ENCODE results near the gene ACR.

Gene ACR
- total RNA-seq: 0 reads per million in 3 donors

DNA sequence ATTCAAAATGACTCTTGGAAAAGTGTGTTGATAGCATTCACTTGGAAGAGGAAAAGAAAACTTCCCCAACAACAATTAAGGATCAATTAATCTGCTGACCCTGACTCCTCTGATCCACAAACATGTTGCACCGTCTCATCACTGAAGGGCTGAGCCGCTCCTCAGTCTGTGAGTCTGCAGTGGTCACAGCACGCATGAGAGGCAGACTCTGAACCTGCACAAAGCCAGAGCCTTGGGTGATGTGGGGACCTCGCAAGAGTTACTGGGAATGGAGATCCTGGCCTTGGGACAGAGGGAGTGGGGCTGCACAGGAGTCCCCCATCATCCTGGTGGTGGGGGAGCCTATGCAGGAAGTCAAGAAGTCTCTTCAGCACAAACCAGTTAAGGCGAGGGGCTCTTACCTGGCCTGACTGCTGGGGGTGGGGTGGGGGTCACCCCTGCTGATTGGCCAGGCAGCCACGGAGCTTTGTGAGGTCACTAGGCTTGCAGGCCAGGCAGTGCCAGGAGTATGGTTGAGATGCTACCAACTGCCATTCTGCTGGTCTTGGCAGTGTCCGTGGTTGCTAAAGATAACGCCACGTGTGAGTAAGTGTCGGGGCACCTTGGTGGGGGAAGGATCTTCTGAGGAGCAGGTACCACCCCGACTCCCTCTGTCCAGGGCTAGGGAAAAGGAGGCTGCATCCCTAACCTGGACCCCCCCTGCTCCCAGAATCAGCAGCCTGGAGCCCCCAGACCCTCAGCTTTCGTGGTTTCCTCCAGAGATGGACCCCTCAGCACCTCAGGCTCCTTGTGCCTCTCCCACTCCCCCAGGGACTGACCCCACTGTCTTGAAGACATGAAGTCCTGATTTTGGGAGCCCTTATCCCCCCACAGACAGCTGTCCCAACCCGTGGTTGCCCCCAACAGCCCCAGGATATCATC lies at the start of gene ACR:
TSS of gene ACR (plus strand) at position 477 of the 921 bp plus-strand sequence. CDS start at position 509, 32 bp downstream.
- Histone ChIP-seq H3K4me3 (ENCODE audit: insufficient read depth, low read depth, low read length, poor library complexity, severe bottlenecking) (no peak within 1 kb of the TSS), H3K27me3 (replicated peaks; ENCODE audit: control insufficient read depth, insufficient read depth, low read length, poor library complexity, severe bottlenecking) (no peaks in the 10 kb centered on the region), H3K9me3 (ENCODE audit: control insufficient read depth, low read length) (no peaks in the 10 kb centered on the region), H3K27ac (ENCODE audit: insufficient read depth, low read length, poor library complexity, severe bottlenecking) (no peak within 1 kb of the TSS), H3K4me1 (ENCODE audit: control insufficient read depth, insufficient read depth, low read length, poor library complexity, severe bottlenecking) (no peaks in the 10 kb centered on the region), H3K36me3 (ENCODE audit: control insufficient read depth, insufficient read depth, low read length) (no peaks in the 10 kb centered on the region)
- DNase-seq: no peak

GRCh38 chr22:50688448-50688847 lies 49.6 kb upstream of the ACR start:
- no peaks in the 10 kb centered on the region for H3K9me3 ChIP-seq (ENCODE audit: control insufficient read depth, low read length)
- H3K27ac ChIP-seq (ENCODE audit: insufficient read depth, low read length, poor library complexity, severe bottlenecking): no peak overlapping the region
- no peaks in the 10 kb centered on the region for H3K4me1 ChIP-seq (ENCODE audit: control insufficient read depth, insufficient read depth, low read length, poor library complexity, severe bottlenecking)
- H3K27me3 ChIP-seq (replicated peaks; ENCODE audit: control insufficient read depth, insufficient read depth, low read length, poor library complexity, severe bottlenecking): no peaks in the 10 kb centered on the region
- DNase-seq: no peak
- H3K4me3 ChIP-seq (ENCODE audit: insufficient read depth, low read depth, low read length, poor library complexity, severe bottlenecking): no peak overlapping the region
- H3K36me3 ChIP-seq (ENCODE audit: control insufficient read depth, insufficient read depth, low read length): no peaks in the 10 kb centered on the region

DNA sequence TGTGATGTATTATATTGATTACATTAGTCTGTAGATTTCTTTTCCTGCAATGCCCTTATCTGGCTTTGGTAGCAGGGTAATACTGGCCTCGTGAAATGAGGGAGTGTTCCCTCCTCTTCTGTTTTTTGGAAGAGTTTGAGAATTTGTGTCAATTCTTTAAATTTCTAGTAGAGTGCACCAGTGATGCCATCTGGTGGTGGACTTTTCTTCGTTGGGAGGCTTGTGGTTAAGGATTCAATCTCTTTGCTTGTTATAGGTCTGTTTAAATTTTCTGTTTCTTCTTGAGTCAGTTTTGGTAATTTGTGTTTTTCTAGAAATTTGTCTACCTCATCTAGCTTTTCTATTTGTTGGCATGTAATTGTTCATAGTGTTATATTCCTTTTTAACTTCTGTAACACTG lies 46.5 kb upstream of the ACR start:
- peak in 1 of 3 donors; percentile 8 for DNase-seq
- Histone ChIP-seq H3K27me3 (replicated peaks; ENCODE audit: control insufficient read depth, insufficient read depth, low read length, poor library complexity, severe bottlenecking) (no peaks in the 10 kb centered on the region), H3K4me1 (ENCODE audit: control insufficient read depth, insufficient read depth, low read length, poor library complexity, severe bottlenecking) (no peaks in the 10 kb centered on the region), H3K36me3 (ENCODE audit: control insufficient read depth, insufficient read depth, low read length) (no peaks in the 10 kb centered on the region), H3K4me3 (ENCODE audit: insufficient read depth, low read depth, low read length, poor library complexity, severe bottlenecking) (no peak overlapping the region), H3K27ac (ENCODE audit: insufficient read depth, low read length, poor library complexity, severe bottlenecking) (no peak overlapping the region), H3K9me3 (ENCODE audit: control insufficient read depth, low read length) (no peaks in the 10 kb centered on the region)

- no peak for DNase-seq
- Histone ChIP-seq H3K36me3 (ENCODE audit: control insufficient read depth, insufficient read depth, low read length) (no peaks in the 10 kb centered on the region), H3K27me3 (replicated peaks; ENCODE audit: control insufficient read depth, insufficient read depth, low read length, poor library complexity, severe bottlenecking) (no peaks in the 10 kb centered on the region)
Measured at GRCh38 chr22:50693462-50693861, 44.5 kb upstream of the ACR start.

GRCh38 chr22:50694099-50694605 lies 43.9 kb upstream of the ACR start:
- DNase-seq: no peak

More at GRCh38 chr22:50693462-50693861, 44.5 kb upstream of the ACR start:
- Histone ChIP-seq H3K4me1 (ENCODE audit: control insufficient read depth, insufficient read depth, low read length, poor library complexity, severe bottlenecking) (no peaks in the 10 kb centered on the region), H3K4me3 (ENCODE audit: insufficient read depth, low read depth, low read length, poor library complexity, severe bottlenecking) (no peak overlapping the region), H3K9me3 (ENCODE audit: control insufficient read depth, low read length) (no peaks in the 10 kb centered on the region), H3K27ac (ENCODE audit: insufficient read depth, low read length, poor library complexity, severe bottlenecking) (no peak overlapping the region)

DNA sequence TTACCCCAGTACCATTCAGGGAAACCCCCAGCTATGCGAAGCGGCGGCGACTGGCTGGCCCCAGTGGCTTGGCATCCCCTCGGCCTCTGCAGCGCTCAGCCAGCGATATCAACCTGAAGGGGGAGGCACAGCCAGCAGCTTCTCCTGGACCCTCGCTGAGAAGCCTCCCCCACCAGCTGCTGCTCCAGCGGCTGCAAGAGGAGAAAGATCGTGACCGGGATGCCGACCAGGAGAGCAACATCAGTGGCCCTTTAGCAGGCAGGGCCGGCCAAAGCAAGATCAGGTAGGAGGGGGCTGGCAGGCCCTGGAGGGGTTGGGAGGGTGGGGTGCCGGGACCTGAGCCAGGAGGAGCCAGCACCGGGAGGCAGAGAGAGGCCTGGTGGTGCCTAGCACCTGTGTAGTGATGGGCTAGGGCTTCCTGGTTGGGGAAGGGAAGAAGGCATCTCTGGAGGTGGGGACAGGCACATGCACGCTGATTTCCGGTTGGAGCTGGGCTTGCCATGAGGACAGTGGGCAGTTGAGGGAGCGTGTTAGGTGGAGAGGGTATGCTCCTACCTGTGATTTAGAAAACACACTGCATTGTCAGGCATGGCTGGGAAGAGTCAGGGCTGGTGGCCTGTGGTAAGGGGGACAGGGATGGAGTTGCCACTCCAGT lies 43.1 kb upstream of the ACR start:
- Histone ChIP-seq H3K4me1 (ENCODE audit: control insufficient read depth, insufficient read depth, low read length, poor library complexity, severe bottlenecking) (no peaks in the 10 kb centered on the region), H3K27ac (ENCODE audit: insufficient read depth, low read length, poor library complexity, severe bottlenecking) (no peak overlapping the region), H3K27me3 (replicated peaks; ENCODE audit: control insufficient read depth, insufficient read depth, low read length, poor library complexity, severe bottlenecking) (no peaks in the 10 kb centered on the region), H3K9me3 (ENCODE audit: control insufficient read depth, low read length) (no peaks in the 10 kb centered on the region), H3K4me3 (ENCODE audit: insufficient read depth, low read depth, low read length, poor library complexity, severe bottlenecking) (no peak overlapping the region), H3K36me3 (ENCODE audit: control insufficient read depth, insufficient read depth, low read length) (no peaks in the 10 kb centered on the region)
- no peak for DNase-seq

More at GRCh38 chr22:50694099-50694605, 43.9 kb upstream of the ACR start:
- no peak overlapping the region for H3K27ac ChIP-seq (ENCODE audit: insufficient read depth, low read length, poor library complexity, severe bottlenecking)
- no peaks in the 10 kb centered on the region for H3K4me1 ChIP-seq (ENCODE audit: control insufficient read depth, insufficient read depth, low read length, poor library complexity, severe bottlenecking)
- no peak overlapping the region for H3K4me3 ChIP-seq (ENCODE audit: insufficient read depth, low read depth, low read length, poor library complexity, severe bottlenecking)
- no peaks in the 10 kb centered on the region for H3K9me3 ChIP-seq (ENCODE audit: control insufficient read depth, low read length)
- no peaks in the 10 kb centered on the region for H3K27me3 ChIP-seq (replicated peaks; ENCODE audit: control insufficient read depth, insufficient read depth, low read length, poor library complexity, severe bottlenecking)
- H3K36me3 ChIP-seq (ENCODE audit: control insufficient read depth, insufficient read depth, low read length): no peaks in the 10 kb centered on the region

GRCh38 chr22:50695421-50696250 lies 42.4 kb upstream of the ACR start:
- H3K9me3 ChIP-seq (ENCODE audit: control insufficient read depth, low read length): no peaks in the 10 kb centered on the region
- H3K36me3 ChIP-seq (ENCODE audit: control insufficient read depth, insufficient read depth, low read length): no peaks in the 10 kb centered on the region
- no peak overlapping the region for H3K4me3 ChIP-seq (ENCODE audit: insufficient read depth, low read depth, low read length, poor library complexity, severe bottlenecking)
- H3K27ac ChIP-seq (ENCODE audit: insufficient read depth, low read length, poor library complexity, severe bottlenecking): no peak overlapping the region
- no peak for DNase-seq
- H3K27me3 ChIP-seq (replicated peaks; ENCODE audit: control insufficient read depth, insufficient read depth, low read length, poor library complexity, severe bottlenecking): no peaks in the 10 kb centered on the region
- no peaks in the 10 kb centered on the region for H3K4me1 ChIP-seq (ENCODE audit: control insufficient read depth, insufficient read depth, low read length, poor library complexity, severe bottlenecking)

DNA sequence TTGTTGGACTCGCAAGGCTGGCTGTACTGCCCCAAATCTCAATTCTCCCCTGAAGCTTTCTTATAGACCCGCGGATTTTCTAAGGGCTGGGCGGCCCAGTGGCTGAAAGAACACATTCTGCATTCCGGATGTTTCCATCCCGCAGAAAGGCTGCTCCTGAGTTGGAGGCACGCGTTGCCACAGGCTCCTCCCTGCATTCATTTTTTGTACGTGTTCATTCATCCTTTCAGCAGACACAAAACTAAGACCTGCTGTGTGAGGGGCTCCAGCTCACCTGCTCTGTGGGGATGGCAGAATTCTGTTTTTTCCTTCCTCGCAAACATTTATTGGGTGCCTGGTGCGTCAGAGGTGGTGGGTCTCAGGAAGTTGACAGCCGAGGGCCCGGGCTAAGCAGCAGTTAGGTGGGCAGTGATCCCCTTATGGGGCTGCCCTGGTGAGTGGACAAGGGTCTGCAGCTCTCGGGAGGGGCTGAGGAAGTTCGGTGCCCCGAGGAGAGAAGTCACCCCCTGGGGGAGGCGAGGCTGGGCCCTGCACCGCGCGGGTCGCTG lies 41.7 kb upstream of the ACR start:
- H3K27ac ChIP-seq (ENCODE audit: insufficient read depth, low read length, poor library complexity, severe bottlenecking): no peak overlapping the region
- no peaks in the 10 kb centered on the region for H3K27me3 ChIP-seq (replicated peaks; ENCODE audit: control insufficient read depth, insufficient read depth, low read length, poor library complexity, severe bottlenecking)
- no peaks in the 10 kb centered on the region for H3K4me1 ChIP-seq (ENCODE audit: control insufficient read depth, insufficient read depth, low read length, poor library complexity, severe bottlenecking)
- no peak for DNase-seq
- H3K36me3 ChIP-seq (ENCODE audit: control insufficient read depth, insufficient read depth, low read length): no peaks in the 10 kb centered on the region
- H3K9me3 ChIP-seq (ENCODE audit: control insufficient read depth, low read length): no peaks in the 10 kb centered on the region
- no peak overlapping the region for H3K4me3 ChIP-seq (ENCODE audit: insufficient read depth, low read depth, low read length, poor library complexity, severe bottlenecking)

- Histone ChIP-seq H3K4me1 (ENCODE audit: control insufficient read depth, insufficient read depth, low read length, poor library complexity, severe bottlenecking) (no peaks in the 10 kb centered on the region), H3K27me3 (replicated peaks; ENCODE audit: control insufficient read depth, insufficient read depth, low read length, poor library complexity, severe bottlenecking) (no peaks in the 10 kb centered on the region), H3K4me3 (ENCODE audit: insufficient read depth, low read depth, low read length, poor library complexity, severe bottlenecking) (no peak overlapping the region), H3K27ac (ENCODE audit: insufficient read depth, low read length, poor library complexity, severe bottlenecking) (no peak overlapping the region), H3K36me3 (ENCODE audit: control insufficient read depth, insufficient read depth, low read length) (no peaks in the 10 kb centered on the region), H3K9me3 (ENCODE audit: control insufficient read depth, low read length) (no peaks in the 10 kb centered on the region)
- DNase-seq: no peak
Measured at GRCh38 chr22:50696799-50697561, 41.0 kb upstream of the ACR start.

Measured in effector memory CD4-positive, alpha-beta T cell (primary cell).